HEK293 (cell line): Measurements from ENCODE around the gene WASF3.

Experiments used
- CTCF ChIA-PET: fragments of 350-600 bp; formaldehyde crosslinking; extraction: SDS; loops from one replicate; lab custom pipeline; 2021; ENCODE audit warnings: antibody characterized with exemption; lab: Yijun Ruan, JAX
- POLR2A ChIA-PET: fragments of 300-600 bp; formaldehyde crosslinking; extraction: SDS; loops from one replicate; lab custom pipeline; 2020; ENCODE audit warnings: antibody characterized with exemption, inconsistent platforms; lab: Yijun Ruan, JAX
- H3K27ac ChIP-seq: fragments of 200-500 bp; sonication (Bioruptor generic); 2 replicates; pipeline ENCODE4 v1.5.1; 2014; ENCODE audit warnings: low read depth, low read length, control low read depth, inconsistent platforms; ENCODE audit errors: extremely low read depth
- H3K36me3 ChIP-seq, 2 experiments: fragments of 200-500 bp in 1 of 2; sonication (Bioruptor generic) in 1 of 2; 1 replicate in 1 of 2; 2 replicates in 1 of 2; pipeline ENCODE4 v1.5.1; 2014 to 2017; ENCODE audit warnings: inconsistent platforms in 2 of 2, low read length in 2 of 2; ENCODE audit not compliant: control insufficient read depth in 2 of 2, insufficient read depth in 1 of 2
- H3K4me1 ChIP-seq: fragments of 200-500 bp; sonication (Bioruptor generic); 2 replicates; pipeline ENCODE4 v1.5.1; 2014; ENCODE audit warnings: mild to moderate bottlenecking, low read length, inconsistent platforms; ENCODE audit not compliant: control insufficient read depth, insufficient read depth
- H3K4me3 ChIP-seq: 2 replicates; pipeline ENCODE4 v1.5.1; 2011; ENCODE audit warnings: low read depth, mild to moderate bottlenecking, control low read depth, low read length, moderate library complexity
- H3K9me3 ChIP-seq: fragments of 200-500 bp; sonication (Bioruptor generic); 2 replicates; pipeline ENCODE4 v1.5.1; 2014; ENCODE audit warnings: low read depth, low read length, inconsistent platforms; ENCODE audit not compliant: control insufficient read depth, insufficient read depth
- BCL11B ChIP-seq: fragments of 450-650 bp; formaldehyde crosslinking; IDR thresholded peaks from 2 replicates; pipeline ENCODE4 v1.5.1; 2016; ENCODE audit warnings: low read depth, missing biosample characterization, missing genetic modification characterization
- FEZF1 ChIP-seq: fragments of 450-650 bp; formaldehyde crosslinking; IDR thresholded peaks from 2 replicates; pipeline ENCODE4 v1.5.1; 2016; ENCODE audit warnings: missing biosample characterization, missing genetic modification characterization
- GLIS2 ChIP-seq: fragments of 450-650 bp; formaldehyde crosslinking; IDR thresholded peaks from 2 replicates; pipeline ENCODE4 v1.5.1; 2016; ENCODE audit warnings: missing biosample characterization, missing genetic modification characterization
- HOXC10 ChIP-seq: sonication (generic); formaldehyde crosslinking; IDR thresholded peaks from 2 replicates; pipeline ENCODE4 v1.8.1; 2023; ENCODE audit warnings: mild to moderate bottlenecking, missing genetic modification reagents
- IKZF3 ChIP-seq: fragments of 450-650 bp; IDR thresholded peaks from 2 replicates; pipeline ENCODE4 v1.5.0; 2018; ENCODE audit warnings: missing biosample characterization, mild to moderate bottlenecking, missing genetic modification characterization, moderate library complexity
- KLF10 ChIP-seq: fragments of 450-650 bp; IDR thresholded peaks from 2 replicates; pipeline ENCODE4 v1.5.1; 2018; ENCODE audit warnings: missing biosample characterization, mild to moderate bottlenecking, missing genetic modification characterization
- SCRT2 ChIP-seq: fragments of 450-650 bp; formaldehyde crosslinking; IDR thresholded peaks from 2 replicates; pipeline ENCODE4 v1.5.1; 2016; ENCODE audit warnings: missing biosample characterization, missing genetic modification characterization
- YY1 ChIP-seq: fragments of 450-650 bp; formaldehyde crosslinking; IDR thresholded peaks from 2 replicates; pipeline ENCODE4 v1.5.1; 2018; ENCODE audit warnings: missing biosample characterization, missing genetic modification characterization
- ZBTB49 ChIP-seq: fragments of 450-650 bp; formaldehyde crosslinking; IDR thresholded peaks from 2 replicates; pipeline ENCODE4 v1.5.1; 2016; ENCODE audit warnings: missing biosample characterization, missing genetic modification characterization, low read depth
- ZBTB7A ChIP-seq: fragments of 450-650 bp; formaldehyde crosslinking; IDR thresholded peaks from 2 replicates; pipeline ENCODE4 v1.5.1; 2016; ENCODE audit warnings: low read depth, missing biosample characterization, missing genetic modification characterization
- ZEB2 ChIP-seq: fragments of 450-650 bp; formaldehyde crosslinking; IDR thresholded peaks from 2 replicates; pipeline ENCODE4 v1.5.1; 2016; ENCODE audit warnings: missing biosample characterization, missing genetic modification characterization
- ZFP3 ChIP-seq: fragments of 450-650 bp; formaldehyde crosslinking; IDR thresholded peaks from 2 replicates; pipeline ENCODE4 v1.5.1; 2016; ENCODE audit warnings: low read depth, missing biosample characterization, missing genetic modification characterization
- ZNF214 ChIP-seq: fragments of 450-650 bp; formaldehyde crosslinking; IDR thresholded peaks from 2 replicates; pipeline ENCODE4 v1.5.1; 2017; ENCODE audit warnings: missing biosample characterization, mild to moderate bottlenecking, missing genetic modification characterization, borderline replicate concordance
- ZNF341 ChIP-seq: fragments of 450-650 bp; formaldehyde crosslinking; IDR thresholded peaks from 2 replicates; pipeline ENCODE4; 2016; ENCODE audit warnings: low read depth, missing biosample characterization, missing genetic modification characterization
- ZNF391 ChIP-seq: fragments of 450-650 bp; formaldehyde crosslinking; IDR thresholded peaks from 2 replicates; pipeline ENCODE4 v1.5.1; 2016; ENCODE audit warnings: low read depth, missing biosample characterization, missing genetic modification characterization, borderline replicate concordance
- ZNF544 ChIP-seq: fragments of 450-650 bp; formaldehyde crosslinking; IDR thresholded peaks from 2 replicates; pipeline ENCODE4 v1.5.0; 2017; ENCODE audit warnings: missing biosample characterization, missing genetic modification characterization
- ZNF596 ChIP-seq: fragments of 450-650 bp; IDR thresholded peaks from 2 replicates; pipeline ENCODE4 v1.5.0; 2018; ENCODE audit warnings: missing biosample characterization, mild to moderate bottlenecking, missing genetic modification characterization, moderate library complexity
- ZNF664 ChIP-seq: fragments of 450-650 bp; formaldehyde crosslinking; IDR thresholded peaks from 2 replicates; pipeline ENCODE4 v1.5.1; 2016; ENCODE audit warnings: missing biosample characterization, missing genetic modification characterization
- ZNF792 ChIP-seq: fragments of 450-650 bp; formaldehyde crosslinking; IDR thresholded peaks from 2 replicates; pipeline ENCODE4 v1.5.1; 2016; ENCODE audit warnings: missing biosample characterization, missing genetic modification characterization
- ZNF830 ChIP-seq: fragments of 450-650 bp; IDR thresholded peaks from 2 replicates; pipeline ENCODE4 v1.5.0; 2018; ENCODE audit warnings: missing biosample characterization, missing genetic modification characterization, low read depth, mild to moderate bottlenecking, moderate library complexity
- ZNF837 ChIP-seq: fragments of 450-650 bp; formaldehyde crosslinking; IDR thresholded peaks from 2 replicates; pipeline ENCODE4 v1.5.1; 2016; ENCODE audit warnings: missing biosample characterization, missing genetic modification characterization
- ZNF843 ChIP-seq: fragments of 450-650 bp; formaldehyde crosslinking; IDR thresholded peaks from 2 replicates; pipeline ENCODE4 v1.5.1; 2016; ENCODE audit warnings: missing biosample characterization, missing genetic modification characterization
- ZSCAN23 ChIP-seq: fragments of 450-650 bp; formaldehyde crosslinking; IDR thresholded peaks from 2 replicates; pipeline ENCODE4 v1.5.1; 2016; ENCODE audit warnings: missing biosample characterization, missing genetic modification characterization

Gene WASF3

GRCh38 chr13:26688286-26688685 is 130.8 kb downstream of the WASF3 start:
- no peak overlapping the region for H3K27ac ChIP-seq
- no peaks in the 10 kb centered on the region for H3K9me3 ChIP-seq
- POLR2A ChIA-PET: no interaction called here
- peaks cover 0 to 50% of the 10 kb centered on the region in 2 experiments; a peak in 2 of 3 replicates for H3K36me3 ChIP-seq
- H3K4me1 ChIP-seq: no peaks in the 10 kb centered on the region
- no peak overlapping the region for H3K4me3 ChIP-seq
- TF ChIP-seq ZEB2 (tag by site-specific recombination) (no peak), HOXC10 (CRISPR knock-in tag) (no peak), FEZF1 (tag by site-specific recombination) (no peak), ZNF843 (no peak), IKZF3 (tag by site-specific recombination) (no peak), ZNF837 (tag by site-specific recombination) (no peak), ZNF544 (tag by site-specific recombination) (no peak), ZNF214 (no peak), YY1 (tag by site-specific recombination) (no peak), KLF10 (no peak), ZBTB49 (tag by site-specific recombination) (no peak), ZNF341 (tag by site-specific recombination) (no peak), ZNF792 (no peak), GLIS2 (no peak), ZSCAN23 (no peak), ZNF664 (no peak), ZNF830 (tag by site-specific recombination) (no peak), BCL11B (tag by site-specific recombination) (no peak), ZBTB7A (no peak)
- CTCF ChIA-PET: interaction anchor here (0.7 to 1.0 kb wide), 2 partner anchors 10 to 18 kb away, joined by 4 read pairs; no protein-coding TSS in a partner anchor

- Histone ChIP-seq H3K9me3 (no peaks in the 10 kb centered on the region), H3K27ac (no peak overlapping the region), H3K4me1 (no peaks in the 10 kb centered on the region), H3K36me3 (peaks cover 0 to 44% of the 10 kb centered on the region in 2 experiments; a peak in 1 of 3 replicates), H3K4me3 (no peak overlapping the region)
- POLR2A ChIA-PET: no interaction called here
- TF ChIP-seq SCRT2 (tag by site-specific recombination) (0 out of 2 replicates have a peak, but pooled peaks have one; percentile 20), ZNF214 (no peak), ZNF391 (tag by site-specific recombination) (no peak), ZNF596 (tag by site-specific recombination) (no peak), ZFP3 (tag by site-specific recombination) (no peak)
- CTCF ChIA-PET: interaction anchor here (1.0 to 2.0 kb wide), 2 partner anchors 9 kb away, joined by 4 to 12 read pairs; no protein-coding TSS in a partner anchor
These were observed 131.5 kb downstream of the WASF3 start for GRCh38 chr13:26688980-26689379.
